ENCODE data around the gene PUSL1.

The PUSL1 gene

GRCh38 chr1:1356166-1356795, 47.9 kb downstream of the PUSL1 start:
- Histone ChIP-seq H3K36me3 (ENCODE audit: control insufficient read depth in 4 of 4, insufficient read depth in 4 of 4, low read length in 3 of 4) (no peaks in the 10 kb centered on the region), H3K27me3 (replicated peaks in 2 of 5; ENCODE audit: control insufficient read depth in 4 of 5, insufficient read depth in 5 of 5, low read length in 4 of 5) (peaks cover 0 to 95% (median 18%) of the 10 kb centered on the region in 5 experiments), H3K4me1 (ENCODE audit: control extremely low read depth in 1 of 4, control insufficient read depth in 4 of 4, insufficient read depth in 4 of 4, low read length in 3 of 4) (peaks cover 0 to 23% (median 12%) of the 10 kb centered on the region in 4 experiments), H3K9me3 (ENCODE audit: control extremely low read depth in 1 of 5, control insufficient read depth in 4 of 5, insufficient read depth in 2 of 5, low read depth in 1 of 5, low read length in 4 of 5) (peaks cover 0 to 1% (median 0%) of the 10 kb centered on the region in 5 experiments), H3K27ac (ENCODE audit: insufficient read depth in 1 of 2, low read depth in 1 of 2, low read length in 2 of 2, poor library complexity in 1 of 2, severe bottlenecking in 2 of 2) (no peak overlapping the region), H3K4me3 (ENCODE audit: control insufficient read depth in 1 of 7, extremely low read depth in 1 of 7, insufficient read depth in 4 of 7, low read depth in 2 of 7, low read length in 6 of 7) (no peak overlapping the region)
- WGBS (ENCODE audit: insufficient coverage), result 20% methylated on average over 1 of the region's 8 CpGs
- POLR2A ChIA-PET, result no interaction called here
- no peak for DNase-seq
- CTCF ChIA-PET, result no interaction called here

GRCh38 chr1:1356796-1357401, 48.5 kb downstream of the PUSL1 start:
- H3K4me3 ChIP-seq (ENCODE audit: control insufficient read depth in 1 of 7, extremely low read depth in 1 of 7, insufficient read depth in 4 of 7, low read depth in 2 of 7, low read length in 6 of 7), result no peak overlapping the region

GRCh38 chr1:1357871-1358432, 49.6 kb downstream of the PUSL1 start:
- H3K27me3 ChIP-seq (replicated peaks in 2 of 5; ENCODE audit: control insufficient read depth in 4 of 5, insufficient read depth in 5 of 5, low read length in 4 of 5), result peaks cover 0 to 90% (median 21%) of the 10 kb centered on the region in 5 experiments
- WGBS (ENCODE audit: insufficient coverage), result 37% methylated on average over 16 of the region's 18 CpGs
- no peak overlapping the region for H3K27ac ChIP-seq (ENCODE audit: insufficient read depth in 1 of 2, low read depth in 1 of 2, low read length in 2 of 2, poor library complexity in 1 of 2, severe bottlenecking in 2 of 2)
- POLR2A ChIA-PET, result no interaction called here
- DNase-seq, result no peak
- H3K4me3 ChIP-seq (ENCODE audit: control insufficient read depth in 1 of 7, extremely low read depth in 1 of 7, insufficient read depth in 4 of 7, low read depth in 2 of 7, low read length in 6 of 7), result no peak overlapping the region
- CTCF ChIA-PET, result interaction anchor here (1.2 kb wide), 1 partner anchor 14 kb away, joined by 3 read pairs; no protein-coding TSS in a partner anchor
- H3K9me3 ChIP-seq (ENCODE audit: control extremely low read depth in 1 of 5, control insufficient read depth in 4 of 5, insufficient read depth in 2 of 5, low read depth in 1 of 5, low read length in 4 of 5), result peaks cover 0 to 1% (median 0%) of the 10 kb centered on the region in 5 experiments
- H3K36me3 ChIP-seq (ENCODE audit: control insufficient read depth in 4 of 4, insufficient read depth in 4 of 4, low read length in 3 of 4), result no peaks in the 10 kb centered on the region
- peaks cover 0 to 21% (median 12%) of the 10 kb centered on the region in 4 experiments for H3K4me1 ChIP-seq (ENCODE audit: control extremely low read depth in 1 of 4, control insufficient read depth in 4 of 4, insufficient read depth in 4 of 4, low read length in 3 of 4)

More at GRCh38 chr1:1356796-1357401, 48.5 kb downstream of the PUSL1 start:
- ChIA-PET CTCF (no interaction called here), POLR2A (no interaction called here)
- peaks cover 0 to 1% (median 0%) of the 10 kb centered on the region in 5 experiments for H3K9me3 ChIP-seq (ENCODE audit: control extremely low read depth in 1 of 5, control insufficient read depth in 4 of 5, insufficient read depth in 2 of 5, low read depth in 1 of 5, low read length in 4 of 5)
- H3K36me3 ChIP-seq (ENCODE audit: control insufficient read depth in 4 of 4, insufficient read depth in 4 of 4, low read length in 3 of 4), result no peaks in the 10 kb centered on the region
- peaks cover 0 to 96% (median 21%) of the 10 kb centered on the region in 5 experiments for H3K27me3 ChIP-seq (replicated peaks in 2 of 5; ENCODE audit: control insufficient read depth in 4 of 5, insufficient read depth in 5 of 5, low read length in 4 of 5)
- H3K27ac ChIP-seq (ENCODE audit: insufficient read depth in 1 of 2, low read depth in 1 of 2, low read length in 2 of 2, poor library complexity in 1 of 2, severe bottlenecking in 2 of 2), result no peak overlapping the region
- DNase-seq, result no peak
- H3K4me1 ChIP-seq (ENCODE audit: control extremely low read depth in 1 of 4, control insufficient read depth in 4 of 4, insufficient read depth in 4 of 4, low read length in 3 of 4), result peaks cover 0 to 21% (median 12%) of the 10 kb centered on the region in 4 experiments
- 78% methylated on average over 25 of the region's 26 CpGs for WGBS (ENCODE audit: insufficient coverage)

GRCh38 chr1:1358433-1359271, 50.3 kb downstream of the PUSL1 start, which contains the start of gene MXRA8:
Gene MXRA8 (minus strand): TSS chr1:1358555. CDS start chr1:1358504, 51 bp downstream.
- ChIA-PET CTCF (interaction anchor here (1.2 kb wide), 1 partner anchor 13 kb away, joined by 3 read pairs; no protein-coding TSS in a partner anchor), POLR2A (no interaction called here)
- Histone ChIP-seq H3K4me1 (ENCODE audit: control extremely low read depth in 1 of 4, control insufficient read depth in 4 of 4, insufficient read depth in 4 of 4, low read length in 3 of 4) (peaks cover 0 to 16% (median 9%) of the 10 kb centered on the region in 4 experiments), H3K9me3 (ENCODE audit: control extremely low read depth in 1 of 5, control insufficient read depth in 4 of 5, insufficient read depth in 2 of 5, low read depth in 1 of 5, low read length in 4 of 5) (peaks cover 0 to 1% (median 0%) of the 10 kb centered on the region in 5 experiments), H3K4me3 (ENCODE audit: control insufficient read depth in 1 of 7, extremely low read depth in 1 of 7, insufficient read depth in 4 of 7, low read depth in 2 of 7, low read length in 6 of 7) (peak within 1 kb of the TSS in 1 of 7 experiments; percentile 8), H3K27ac (ENCODE audit: insufficient read depth in 1 of 2, low read depth in 1 of 2, low read length in 2 of 2, poor library complexity in 1 of 2, severe bottlenecking in 2 of 2) (no peak within 1 kb of the TSS), H3K36me3 (ENCODE audit: control insufficient read depth in 4 of 4, insufficient read depth in 4 of 4, low read length in 3 of 4) (no peaks in the 10 kb centered on the region), H3K27me3 (replicated peaks in 2 of 5; ENCODE audit: control insufficient read depth in 4 of 5, insufficient read depth in 5 of 5, low read length in 4 of 5) (peaks cover 0 to 86% (median 21%) of the 10 kb centered on the region in 5 experiments)
- 36% methylated on average over 26 of the region's 29 CpGs for WGBS (ENCODE audit: insufficient coverage)
- DNase-seq, result peak in 1 of 3 donors; percentile 45

- 70% methylated on average over 2 of the region's 6 CpGs for WGBS (ENCODE audit: insufficient coverage)
These were observed 50.9 kb downstream of the PUSL1 start for GRCh38 chr1:1359308-1359663.

GRCh38 chr1:1359664-1360468, 51.5 kb downstream of the PUSL1 start:
- CTCF ChIA-PET, result no interaction called here
- Histone ChIP-seq H3K27ac (ENCODE audit: insufficient read depth in 1 of 2, low read depth in 1 of 2, low read length in 2 of 2, poor library complexity in 1 of 2, severe bottlenecking in 2 of 2) (no peak overlapping the region), H3K36me3 (ENCODE audit: control insufficient read depth in 4 of 4, insufficient read depth in 4 of 4, low read length in 3 of 4) (no peaks in the 10 kb centered on the region), H3K27me3 (replicated peaks in 2 of 5; ENCODE audit: control insufficient read depth in 4 of 5, insufficient read depth in 5 of 5, low read length in 4 of 5) (peaks cover 0 to 77% (median 21%) of the 10 kb centered on the region in 5 experiments), H3K9me3 (ENCODE audit: control extremely low read depth in 1 of 5, control insufficient read depth in 4 of 5, insufficient read depth in 2 of 5, low read depth in 1 of 5, low read length in 4 of 5) (peaks cover 0 to 1% (median 0%) of the 10 kb centered on the region in 5 experiments), H3K4me1 (ENCODE audit: control extremely low read depth in 1 of 4, control insufficient read depth in 4 of 4, insufficient read depth in 4 of 4, low read length in 3 of 4) (peaks cover 0 to 8% (median 2%) of the 10 kb centered on the region in 4 experiments), H3K4me3 (ENCODE audit: control insufficient read depth in 1 of 7, extremely low read depth in 1 of 7, insufficient read depth in 4 of 7, low read depth in 2 of 7, low read length in 6 of 7) (no peak overlapping the region)
- 73% methylated on average over 19 of the region's 28 CpGs for WGBS (ENCODE audit: insufficient coverage)
- no peak for DNase-seq
- POLR2A ChIA-PET, result no interaction called here

More at GRCh38 chr1:1359308-1359663, 50.9 kb downstream of the PUSL1 start:
- Histone ChIP-seq H3K4me1 (ENCODE audit: control extremely low read depth in 1 of 4, control insufficient read depth in 4 of 4, insufficient read depth in 4 of 4, low read length in 3 of 4) (peaks cover 0 to 10% (median 7%) of the 10 kb centered on the region in 4 experiments), H3K36me3 (ENCODE audit: control insufficient read depth in 4 of 4, insufficient read depth in 4 of 4, low read length in 3 of 4) (no peaks in the 10 kb centered on the region), H3K4me3 (ENCODE audit: control insufficient read depth in 1 of 7, extremely low read depth in 1 of 7, insufficient read depth in 4 of 7, low read depth in 2 of 7, low read length in 6 of 7) (no peak overlapping the region), H3K27ac (ENCODE audit: insufficient read depth in 1 of 2, low read depth in 1 of 2, low read length in 2 of 2, poor library complexity in 1 of 2, severe bottlenecking in 2 of 2) (no peak overlapping the region), H3K27me3 (replicated peaks in 2 of 5; ENCODE audit: control insufficient read depth in 4 of 5, insufficient read depth in 5 of 5, low read length in 4 of 5) (peaks cover 0 to 82% (median 21%) of the 10 kb centered on the region in 5 experiments), H3K9me3 (ENCODE audit: control extremely low read depth in 1 of 5, control insufficient read depth in 4 of 5, insufficient read depth in 2 of 5, low read depth in 1 of 5, low read length in 4 of 5) (peaks cover 0 to 1% (median 0%) of the 10 kb centered on the region in 5 experiments)
- no peak for DNase-seq
- POLR2A ChIA-PET, result no interaction called here
- CTCF ChIA-PET, result no interaction called here

Measured in common myeloid progenitor, CD34-positive (primary cell).